ENCODE measurements around the gene DGCR8.

The DGCR8 gene

GRCh38 chr22:20079745-20080444 is at the start of gene DGCR8:
DGCR8 (plus strand) TSS chr22:20080241; CDS start chr22:20085964, 5,723 bp downstream.
- peak; percentile 97 for DNase-seq (ENCODE audit: low spot score)

DNA sequence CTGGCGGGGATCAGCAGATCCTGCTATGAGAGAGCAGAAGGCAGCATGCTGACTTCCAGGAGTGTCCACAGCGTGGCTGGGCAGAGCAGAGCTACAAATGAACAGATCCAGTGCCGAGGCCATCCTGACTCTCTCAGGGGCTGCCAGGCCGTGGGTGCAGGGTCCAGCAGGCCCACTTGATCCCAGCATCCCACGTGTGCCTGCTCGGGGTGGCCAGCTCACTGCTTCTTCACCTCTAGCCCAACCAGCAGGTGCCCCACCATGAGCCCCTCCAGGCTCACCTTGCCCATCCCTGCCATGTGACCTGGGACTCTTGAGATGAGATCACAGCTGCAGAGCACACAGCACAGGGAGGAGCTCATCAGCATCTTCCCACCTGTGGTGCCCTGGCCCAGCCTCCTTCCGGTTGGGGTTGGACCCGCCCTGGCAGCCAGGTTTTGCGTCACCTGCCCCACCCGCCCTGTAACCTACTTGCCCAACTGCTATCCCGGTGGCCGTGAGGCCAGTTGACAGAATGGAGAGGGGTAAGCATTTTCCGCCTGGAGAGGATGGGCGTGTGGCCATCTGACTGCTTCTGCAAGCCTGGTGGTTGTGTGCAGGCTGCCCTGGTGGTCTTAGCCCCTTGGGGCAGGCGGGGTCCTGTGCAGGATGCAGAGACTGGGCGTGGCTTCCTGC is 48.2 kb upstream of the DGCR8 start:
- DNase-seq (ENCODE audit: low spot score) = no peak

GRCh38 chr22:20032407-20032991 is 47.5 kb upstream of the DGCR8 start:
- DNase-seq (ENCODE audit: low spot score) = no peak

- no peak for DNase-seq (ENCODE audit: low spot score)
These were observed 46.9 kb upstream of the DGCR8 start for GRCh38 chr22:20033045-20033706.

DNA sequence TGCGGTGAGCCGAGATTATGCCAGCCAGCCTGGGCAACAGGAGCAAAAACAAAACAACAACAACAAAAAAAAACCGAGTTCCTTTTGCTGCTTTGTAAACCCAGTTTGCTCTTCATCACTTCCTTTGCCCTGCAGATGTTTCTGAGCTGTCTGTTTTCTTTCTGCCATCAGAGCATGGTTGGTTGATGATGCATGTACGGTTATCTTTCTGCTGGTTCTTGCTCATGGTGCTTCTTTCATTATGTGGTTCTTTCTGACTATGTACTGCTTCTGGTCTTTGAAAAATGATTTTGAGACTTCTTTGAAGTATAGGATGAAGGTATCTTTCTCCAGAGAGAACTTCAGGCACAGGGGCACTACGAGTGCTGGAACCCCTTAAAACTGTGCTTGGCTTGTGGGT is 45.9 kb upstream of the DGCR8 start:
- no peak for DNase-seq (ENCODE audit: low spot score)

GRCh38 chr22:20035375-20036083 is 44.5 kb upstream of the DGCR8 start:
- no peak for DNase-seq (ENCODE audit: low spot score)

DNA sequence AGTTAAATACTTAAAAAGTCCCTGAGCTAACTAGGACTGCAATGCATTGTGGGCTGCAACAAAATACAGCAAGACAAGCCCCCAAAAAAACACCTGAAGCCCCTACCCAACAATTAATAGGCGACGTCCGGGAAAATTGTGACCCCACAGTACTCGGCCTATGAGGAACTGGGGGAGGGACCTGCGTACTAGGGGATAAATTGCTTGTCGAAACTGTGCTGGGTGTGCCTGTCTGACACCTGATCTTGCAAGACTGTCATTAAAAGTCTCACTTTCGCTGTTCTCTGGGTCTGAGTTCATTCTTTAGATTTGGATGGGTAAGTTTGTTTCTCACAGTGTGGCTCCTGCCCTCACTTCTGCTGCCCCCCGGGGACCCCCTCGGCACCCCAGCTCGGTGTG is 44.0 kb upstream of the DGCR8 start:
- no peak for DNase-seq (ENCODE audit: low spot score)

- no peak for DNase-seq (ENCODE audit: low spot score)
These were observed 43.3 kb upstream of the DGCR8 start for GRCh38 chr22:20036535-20037392.

DNA sequence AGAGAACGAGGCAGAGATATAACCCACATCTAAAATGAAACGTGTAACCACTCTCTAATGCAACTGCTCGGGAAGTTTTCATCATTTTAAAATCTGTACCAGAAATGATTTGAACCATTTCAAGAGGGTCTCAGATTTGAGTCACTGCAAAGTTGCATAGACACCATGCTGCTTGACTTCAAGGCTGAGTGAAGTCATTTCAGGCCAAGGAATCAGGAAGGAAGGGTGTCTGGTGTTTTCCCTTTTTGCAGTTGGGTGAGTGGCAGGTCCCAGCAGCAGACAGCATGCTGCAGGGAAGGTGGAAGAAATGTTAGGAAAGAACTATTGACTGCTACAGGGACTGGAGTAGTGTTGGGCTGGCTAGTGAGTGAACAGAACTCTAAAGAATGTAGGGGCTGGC is 42.6 kb upstream of the DGCR8 start:
- DNase-seq (ENCODE audit: low spot score) = no peak

DNA sequence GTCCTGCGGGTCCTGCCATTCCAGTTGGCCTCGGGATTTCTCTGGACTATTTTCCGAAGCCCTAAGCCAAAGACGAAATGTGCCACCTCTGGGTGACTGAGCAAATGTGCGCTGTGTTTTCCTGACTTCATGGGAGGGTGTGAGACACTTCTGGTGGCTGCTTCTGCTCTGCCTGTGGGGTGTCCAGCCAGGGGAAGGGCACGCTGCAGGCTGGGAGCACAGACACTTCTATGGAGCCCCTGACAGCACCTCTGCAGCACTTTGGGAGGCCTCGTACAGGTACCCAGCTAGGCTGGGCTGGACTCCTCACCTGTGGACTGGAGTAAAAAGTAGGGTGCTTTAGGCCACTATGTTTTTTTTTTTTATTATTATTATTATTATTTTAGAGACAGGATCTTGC is 41.5 kb upstream of the DGCR8 start:
- no peak for DNase-seq (ENCODE audit: low spot score)

- no peak for DNase-seq (ENCODE audit: low spot score)
These were observed 40.2 kb upstream of the DGCR8 start for GRCh38 chr22:20039683-20040325.

DNA sequence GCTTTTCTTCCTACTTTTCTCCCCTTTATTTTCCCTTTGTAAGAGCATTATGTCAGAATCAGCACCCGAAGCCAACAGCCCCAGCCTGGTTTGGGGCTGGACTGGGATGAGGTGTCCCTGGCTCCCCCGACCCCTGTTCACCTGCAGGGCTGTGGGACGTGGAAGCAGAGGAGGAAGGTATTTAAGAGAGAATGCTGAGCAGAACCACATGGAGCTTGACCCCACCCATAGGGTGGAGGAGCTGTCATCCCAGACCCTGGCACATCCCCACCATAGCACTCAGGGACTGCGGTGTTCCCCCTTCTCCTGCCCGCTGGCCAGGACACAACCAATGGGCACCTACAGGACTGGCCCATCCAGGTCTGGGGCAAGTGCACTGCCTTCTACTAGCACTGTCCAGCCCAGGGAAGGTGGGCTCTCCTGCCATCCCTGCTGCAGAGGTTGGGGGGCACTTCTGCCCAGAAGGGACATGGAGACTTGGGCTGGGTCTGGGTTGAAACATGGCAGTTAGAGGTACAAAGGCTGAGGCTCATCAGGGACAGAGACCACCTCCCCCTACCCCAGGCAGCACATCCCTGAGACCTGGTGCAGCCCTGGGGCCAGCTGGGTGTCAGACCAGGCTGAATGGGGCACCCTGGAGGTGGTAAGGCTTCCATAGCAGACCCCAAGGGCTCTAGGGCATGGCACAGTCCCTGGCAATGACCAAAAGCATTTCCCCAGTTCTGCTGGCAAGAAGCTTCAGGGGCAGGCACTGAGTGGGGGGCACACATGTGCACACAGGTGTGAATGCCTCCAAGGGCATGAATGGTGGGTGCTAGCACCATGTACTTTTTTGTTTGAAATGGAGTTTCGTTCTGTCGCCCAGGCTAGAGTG is 39.5 kb upstream of the DGCR8 start:
- DNase-seq (ENCODE audit: low spot score) = no peak

DNA sequence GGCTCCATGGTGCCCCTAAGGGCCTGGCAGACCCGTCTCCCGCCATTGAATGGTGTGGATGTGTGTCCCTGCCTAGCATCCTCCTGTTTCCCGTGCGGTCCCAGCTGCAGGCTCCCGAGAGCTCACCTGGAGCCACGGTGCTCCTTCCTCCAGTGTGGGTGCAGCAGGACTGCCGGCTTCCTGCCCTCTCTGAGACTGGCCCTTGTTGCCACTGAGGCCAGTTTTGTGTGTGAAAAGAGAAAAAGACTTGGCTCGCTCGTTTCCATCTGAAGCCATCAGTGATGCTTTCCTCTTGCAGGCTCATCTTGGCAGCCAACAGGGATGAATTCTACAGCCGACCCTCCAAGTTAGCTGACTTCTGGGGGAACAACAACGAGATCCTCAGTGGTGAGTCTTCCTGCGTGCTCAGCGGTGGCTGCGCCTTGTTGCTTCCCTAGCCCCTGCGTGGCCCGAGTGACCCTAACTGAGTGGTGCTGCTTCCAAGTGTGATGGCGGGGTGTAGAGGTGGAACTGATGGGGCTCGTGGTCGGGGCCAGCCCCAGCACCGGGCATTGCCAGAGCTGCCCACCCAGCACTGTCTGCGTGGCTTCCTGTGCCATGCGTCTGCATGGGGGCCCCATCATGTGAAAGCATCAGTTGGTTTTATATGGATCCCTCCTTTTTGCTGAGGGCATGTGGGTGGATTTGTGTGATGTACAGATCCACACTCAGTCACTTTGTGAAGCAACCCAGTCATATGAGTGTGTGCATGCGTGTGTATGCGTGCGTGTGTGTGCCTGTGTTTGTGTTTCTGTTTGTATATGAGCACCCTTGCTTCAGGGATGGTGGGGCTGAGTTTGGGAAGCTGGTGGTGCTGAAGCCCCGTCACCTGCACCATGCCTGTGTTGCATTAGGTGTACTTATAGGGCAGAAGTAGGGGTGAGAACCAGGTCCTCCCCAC is 36.7 kb upstream of the DGCR8 start:
- no peak for DNase-seq (ENCODE audit: low spot score)

- DNase-seq (ENCODE audit: low spot score) = no peak
These were observed 36.1 kb upstream of the DGCR8 start for GRCh38 chr22:20043997-20044342.

DNA sequence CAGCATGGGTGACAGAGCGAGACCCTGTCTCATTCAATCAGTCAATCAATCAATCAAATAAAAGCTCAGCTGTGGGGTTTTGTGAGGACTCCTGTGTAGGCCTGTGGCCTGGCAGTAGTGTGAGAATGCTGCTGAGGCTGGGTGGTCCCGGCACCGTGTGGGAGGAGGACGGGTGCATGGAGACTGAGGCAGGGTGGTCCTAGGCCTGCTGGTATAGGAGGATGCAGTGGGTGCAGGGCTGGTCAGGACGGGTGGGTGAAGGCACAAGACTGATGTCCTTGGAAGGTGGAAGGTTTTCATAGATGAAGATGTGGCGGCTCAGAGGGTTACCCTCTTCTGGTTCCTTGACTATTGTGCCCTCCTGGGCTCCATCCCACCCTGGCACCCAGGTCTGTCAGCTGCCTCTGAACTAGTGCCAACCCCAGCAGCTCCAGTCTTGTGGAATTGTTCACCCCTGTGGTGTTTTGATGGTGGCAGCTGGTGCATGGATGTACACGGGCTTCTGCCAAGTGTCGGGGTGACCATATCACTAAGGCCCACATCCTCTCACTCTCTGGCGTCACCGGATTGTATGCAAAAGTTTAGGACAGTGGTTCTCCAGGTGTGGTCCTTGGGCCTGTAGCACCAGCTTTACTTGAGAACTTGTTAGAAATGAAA is 35.4 kb upstream of the DGCR8 start:
- DNase-seq (ENCODE audit: low spot score) = no peak

DNA sequence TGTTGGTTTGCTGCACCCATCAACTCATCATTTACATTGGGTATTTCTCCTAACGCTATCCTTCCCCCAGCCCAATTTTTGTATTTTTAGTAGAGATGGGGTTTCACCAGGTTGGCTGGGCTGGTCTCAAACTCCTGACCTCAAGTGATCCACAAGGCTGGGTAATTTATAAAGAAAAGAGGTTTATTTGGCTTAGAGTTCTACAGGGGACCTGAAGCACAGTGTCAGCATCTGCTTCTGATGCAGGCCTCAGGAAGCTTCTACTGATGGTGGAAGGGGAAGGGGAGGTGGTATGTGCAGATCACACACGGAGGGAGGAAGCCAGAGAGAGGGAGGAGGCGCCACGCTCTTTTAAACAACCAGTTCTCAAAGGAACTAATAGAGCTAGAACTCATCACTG is 33.3 kb upstream of the DGCR8 start:
- DNase-seq (ENCODE audit: low spot score) = no peak

GRCh38 chr22:20051927-20052308 is 28.1 kb upstream of the DGCR8 start:
- DNase-seq (ENCODE audit: low spot score) = no peak
